Jurkat, Clone E6-1 (cell line): ENCODE measurements around the gene GRIK3.

Experiments used
- DNase-seq: peaks from one replicate; pipeline ENCODE4 v3.0.0-alpha.2; 2011; ENCODE audit warnings: low read depth, low spot score
- H3K4me3 ChIP-seq: 2 replicates; pipeline ENCODE4 v1.5.1; 2011; ENCODE audit warnings: mild to moderate bottlenecking, low read length, control low read depth, moderate library complexity

The GRIK3 gene

DNA sequence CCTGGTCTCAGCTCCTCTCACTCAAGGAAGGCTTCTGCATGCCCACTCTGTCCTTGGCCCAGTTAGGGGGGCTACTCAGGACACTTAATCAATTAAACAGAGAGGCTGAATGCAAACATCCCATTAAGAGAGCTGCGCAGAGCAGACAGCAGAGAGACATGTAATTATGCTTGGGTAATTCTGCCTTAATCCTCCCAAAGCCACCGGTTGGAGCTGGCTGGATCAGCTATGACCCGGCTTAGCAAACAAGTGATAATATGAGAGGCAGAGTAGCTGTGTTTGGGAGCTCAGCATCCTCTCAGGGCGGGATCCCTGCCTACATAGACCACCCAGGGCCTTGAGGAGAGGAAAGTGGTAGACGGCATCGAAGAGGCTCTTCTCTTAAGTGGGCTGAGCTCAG, 183.2 kb downstream of the GRIK3 start:
- no peak for DNase-seq
- no peak overlapping the region for H3K4me3 ChIP-seq

DNA sequence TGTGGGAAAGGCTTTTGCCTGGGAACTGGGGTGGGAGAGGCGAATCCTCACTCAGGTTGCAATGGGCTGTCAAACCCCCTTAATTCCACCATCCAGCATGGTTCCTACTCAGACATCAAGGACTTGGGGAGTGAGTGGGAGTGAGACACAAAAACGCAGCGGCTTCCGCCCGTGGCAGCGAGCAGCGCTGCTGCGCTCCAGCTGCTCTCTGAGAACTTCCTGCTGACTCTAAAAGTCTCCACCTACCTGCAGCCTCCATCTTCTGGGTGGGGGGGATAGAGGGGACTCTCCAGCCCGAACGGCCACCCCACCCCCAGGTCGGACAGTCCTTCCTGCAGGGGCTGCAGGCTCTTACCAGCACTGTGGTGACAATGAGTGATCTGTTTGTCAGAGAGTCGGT, 184.4 kb downstream of the GRIK3 start:
- DNase-seq = no peak
- H3K4me3 ChIP-seq = no peak overlapping the region

DNA sequence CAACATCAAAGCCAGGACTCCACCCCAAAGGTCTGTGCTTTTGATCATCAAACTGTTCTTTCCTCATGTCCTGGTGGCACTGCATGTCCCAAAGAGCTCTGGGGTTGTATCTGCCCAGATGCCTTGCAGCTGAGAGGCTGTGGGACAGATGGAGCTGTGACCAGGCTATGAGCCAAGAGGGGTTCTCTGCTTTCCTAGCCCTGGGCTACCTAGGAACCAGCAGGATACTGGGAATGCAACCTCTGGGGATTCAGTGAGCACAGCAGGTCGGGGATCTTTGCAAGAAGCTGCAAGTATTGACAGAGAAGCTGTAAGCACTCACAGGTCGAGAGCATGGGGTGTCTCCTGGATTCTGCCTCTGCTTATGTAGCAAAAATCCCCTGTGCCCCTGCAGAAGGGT, 186.6 kb downstream of the GRIK3 start:
- no peak for DNase-seq
- no peak overlapping the region for H3K4me3 ChIP-seq

DNA sequence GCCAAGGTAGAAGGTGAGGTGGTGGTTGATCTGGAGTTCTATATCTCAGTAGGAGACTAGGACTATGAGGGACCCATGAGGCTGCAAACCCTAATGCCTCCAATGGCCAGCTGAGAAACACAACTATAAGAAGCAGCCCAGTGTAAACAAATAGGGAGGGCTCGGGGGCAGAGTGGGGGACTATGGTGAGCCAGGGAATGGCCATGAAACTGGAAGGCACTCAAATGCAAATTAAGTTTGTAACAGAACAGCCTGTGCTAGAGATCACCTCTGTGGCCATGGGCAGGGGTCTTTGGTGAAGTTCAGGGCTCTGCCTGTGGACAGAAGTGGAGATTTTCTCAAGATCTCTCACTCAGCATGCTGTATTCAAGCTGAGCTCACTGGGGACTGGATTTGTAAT, 187.1 kb downstream of the GRIK3 start:
- no peak overlapping the region for H3K4me3 ChIP-seq
- no peak for DNase-seq

DNA sequence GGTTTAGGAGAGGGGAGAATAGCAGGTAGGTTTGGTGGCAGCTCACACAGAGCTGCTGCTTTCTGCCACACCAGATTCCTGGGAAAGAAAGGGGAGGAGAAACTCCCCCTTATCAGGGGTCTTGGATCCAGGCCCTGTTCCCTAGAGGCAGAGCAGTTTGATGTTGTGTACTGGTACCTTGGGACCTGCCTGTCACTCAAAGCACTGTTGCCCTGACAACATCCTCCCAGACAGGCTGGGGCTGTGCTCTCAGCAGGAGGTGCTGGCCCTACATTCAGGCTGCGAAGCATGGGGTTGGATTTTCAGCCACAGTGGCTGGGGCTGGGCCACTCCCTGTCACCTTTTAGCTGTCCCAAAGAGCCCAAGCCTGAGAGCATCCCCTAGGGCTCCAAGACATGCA, 188.0 kb downstream of the GRIK3 start:
- H3K4me3 ChIP-seq = no peak overlapping the region
- DNase-seq = no peak

DNA sequence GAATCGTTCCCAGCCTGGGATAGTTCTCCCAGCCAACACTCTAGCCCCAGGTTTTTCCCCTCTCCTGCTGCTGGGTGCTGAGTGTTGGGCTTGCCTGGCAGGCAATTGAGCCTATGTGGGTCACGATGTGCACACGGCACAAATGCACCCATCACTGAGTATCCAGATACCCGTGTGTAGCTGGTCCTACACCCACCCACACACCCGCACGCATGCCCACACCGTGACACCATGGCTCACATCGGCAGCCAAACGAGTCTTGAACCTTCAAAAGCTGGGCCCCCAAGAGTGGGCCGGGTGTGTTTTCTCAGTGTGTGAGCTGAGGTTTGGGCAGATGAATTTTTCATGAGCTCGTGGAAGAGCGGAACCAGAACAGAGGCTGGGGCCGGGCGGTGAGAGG, 188.5 kb downstream of the GRIK3 start:
- no peak for DNase-seq

DNA sequence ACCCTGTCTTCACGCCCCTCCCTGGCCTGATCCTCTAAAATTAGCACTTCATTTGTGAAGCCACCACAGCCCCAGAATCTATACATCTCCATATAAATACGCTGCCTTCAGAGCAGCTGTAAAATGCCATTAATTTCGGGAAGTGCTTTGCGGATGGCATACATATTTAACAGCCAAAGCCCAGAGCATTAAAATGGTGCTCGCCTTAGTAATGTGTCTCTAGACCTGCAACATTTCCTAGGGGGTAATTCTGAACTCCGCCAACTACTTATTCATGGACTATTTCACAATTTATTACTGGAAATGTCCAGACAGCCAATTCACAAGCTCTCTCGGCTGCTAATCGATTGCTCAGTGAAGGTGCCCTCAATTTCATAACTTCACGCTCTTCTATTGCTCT, 189.4 kb downstream of the GRIK3 start:
- no peak overlapping the region for H3K4me3 ChIP-seq
- DNase-seq = no peak

More for the DNA sequence above, 188.5 kb downstream of the GRIK3 start:
- H3K4me3 ChIP-seq = no peak overlapping the region

DNA sequence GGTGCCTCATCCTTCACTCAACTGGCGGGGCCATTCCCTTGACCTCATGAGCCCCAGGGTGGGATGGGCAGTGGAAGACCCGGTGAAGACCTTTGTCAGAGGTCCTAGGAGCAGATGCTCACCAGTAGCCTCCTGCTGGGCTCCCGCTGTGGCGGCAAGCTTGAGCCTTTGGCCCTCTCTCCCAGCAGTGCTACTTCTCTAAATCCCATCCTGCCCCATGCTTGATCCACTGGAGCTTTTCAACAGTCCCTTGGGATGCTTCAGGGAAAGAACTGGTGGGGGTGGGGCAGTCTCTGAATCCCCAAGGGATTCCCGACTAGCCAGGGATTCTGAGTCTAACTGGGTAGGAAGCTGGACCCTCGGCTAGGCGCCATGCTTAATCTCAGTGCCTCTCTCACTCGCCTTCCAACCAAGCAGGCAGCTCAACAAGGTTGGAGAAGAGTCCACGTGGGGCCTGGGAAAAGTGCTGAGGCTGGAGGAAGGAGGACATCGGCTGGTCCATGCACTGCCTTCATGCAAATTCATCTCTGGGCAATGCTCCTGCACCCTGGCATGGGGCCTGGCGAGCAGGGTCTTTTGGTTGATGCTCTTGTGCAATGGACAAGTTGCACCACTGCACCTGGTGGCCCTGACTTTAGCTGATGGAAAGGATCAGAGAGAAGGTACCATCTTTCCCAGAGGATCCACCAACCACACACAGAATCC, 190.3 kb downstream of the GRIK3 start:
- H3K4me3 ChIP-seq = no peak overlapping the region
- no peak for DNase-seq

DNA sequence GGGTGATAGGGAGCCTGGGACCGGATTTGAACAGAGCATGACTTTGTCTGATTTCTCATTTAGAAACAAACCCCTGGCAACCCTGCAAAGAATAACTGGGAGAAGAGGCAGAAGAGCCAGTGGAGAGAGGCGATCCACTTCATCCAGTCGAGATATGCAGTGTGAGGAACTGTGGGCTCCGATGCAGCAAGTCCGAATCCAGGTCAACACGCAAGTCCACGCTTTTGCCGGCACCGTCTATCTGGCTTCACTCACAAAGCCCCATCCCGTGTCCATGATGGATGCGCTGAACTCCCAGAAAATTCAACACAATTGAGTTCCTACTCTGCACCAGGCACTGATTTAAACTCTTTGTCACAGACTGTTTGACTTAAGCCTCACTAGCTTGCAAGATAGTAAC, 191.3 kb downstream of the GRIK3 start:
- DNase-seq = no peak
- no peak overlapping the region for H3K4me3 ChIP-seq

DNA sequence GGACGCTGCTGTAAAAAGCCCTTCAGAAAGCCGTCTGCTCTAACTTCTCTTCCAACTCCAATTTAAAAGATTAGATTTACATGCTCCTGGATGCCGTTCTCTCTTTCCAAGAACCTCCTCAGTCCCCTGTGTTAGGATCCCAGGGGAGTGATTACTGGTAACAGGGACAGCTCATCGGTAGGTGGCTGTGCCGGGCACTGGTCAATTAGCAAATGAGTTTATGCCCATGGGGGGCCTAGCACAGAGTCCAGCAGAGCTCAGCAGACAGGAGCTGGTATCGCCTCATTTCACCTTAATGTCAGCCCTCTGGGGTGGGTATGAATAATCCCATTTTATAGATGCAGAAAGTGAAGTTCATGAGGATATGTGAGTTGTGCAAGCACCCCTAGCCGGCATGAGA, 191.9 kb downstream of the GRIK3 start:
- DNase-seq = no peak

DNA sequence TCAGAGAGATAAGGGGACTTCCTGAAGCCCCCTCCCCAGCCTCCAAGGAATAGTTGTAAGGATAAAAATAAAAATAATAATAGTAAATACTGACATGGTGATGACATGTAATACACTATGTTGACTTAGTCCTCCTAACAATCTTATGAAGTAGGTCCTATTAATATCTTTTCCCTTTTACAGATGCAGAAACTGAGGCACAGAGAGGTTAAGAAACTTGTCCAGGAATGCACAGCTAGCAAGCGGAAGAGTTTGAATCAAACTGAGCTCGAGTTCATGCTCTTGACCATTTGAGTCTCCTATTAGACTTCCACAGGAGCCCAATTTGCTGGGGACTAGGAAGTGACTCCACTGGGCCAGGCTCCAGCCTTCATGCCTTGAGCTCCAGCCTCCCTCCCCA, 194.8 kb downstream of the GRIK3 start:
- H3K4me3 ChIP-seq = no peak overlapping the region
- no peak for DNase-seq

More for the DNA sequence above, 191.9 kb downstream of the GRIK3 start:
- no peak overlapping the region for H3K4me3 ChIP-seq

DNA sequence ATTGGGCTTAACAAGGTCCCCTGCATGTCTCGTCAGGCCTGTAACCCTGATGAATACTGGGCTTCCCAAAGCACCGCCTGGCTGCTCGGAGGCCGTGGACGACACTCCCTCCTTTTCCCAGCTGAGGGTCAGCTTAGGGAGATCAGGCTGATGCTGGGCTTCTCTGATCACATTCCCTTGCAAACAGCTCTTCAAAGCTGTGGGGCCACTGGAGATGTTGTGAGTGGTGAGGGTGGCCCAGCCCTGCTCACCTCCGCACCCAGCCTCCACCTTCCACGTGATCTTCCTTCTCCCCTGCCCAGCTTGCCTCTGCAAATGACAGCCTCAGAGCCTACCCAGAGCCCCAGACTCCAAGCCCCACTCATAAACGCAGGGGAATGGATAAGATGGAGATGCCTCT, 195.4 kb downstream of the GRIK3 start:
- no peak overlapping the region for H3K4me3 ChIP-seq
- DNase-seq = no peak

DNA sequence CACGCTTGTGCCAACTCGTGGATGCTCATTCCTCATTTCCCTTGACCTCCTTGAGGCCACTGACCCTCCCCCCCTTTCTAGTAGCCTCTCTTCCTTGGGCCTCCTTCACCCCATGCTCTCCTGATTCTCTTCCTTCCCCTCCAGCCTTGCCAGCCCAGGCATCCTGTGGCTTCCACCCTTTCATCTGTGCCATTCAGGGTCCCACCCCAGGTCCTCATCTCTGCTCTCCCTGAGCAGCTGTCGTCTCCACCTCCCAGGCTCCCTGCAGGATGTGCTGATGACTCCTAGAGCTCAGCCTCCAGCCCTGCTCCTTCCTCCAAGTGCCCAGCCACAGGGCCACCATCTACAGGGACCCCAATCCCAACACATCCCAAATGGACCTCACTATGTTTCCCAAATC, 197.4 kb downstream of the GRIK3 start:
- no peak overlapping the region for H3K4me3 ChIP-seq
- no peak for DNase-seq

DNA sequence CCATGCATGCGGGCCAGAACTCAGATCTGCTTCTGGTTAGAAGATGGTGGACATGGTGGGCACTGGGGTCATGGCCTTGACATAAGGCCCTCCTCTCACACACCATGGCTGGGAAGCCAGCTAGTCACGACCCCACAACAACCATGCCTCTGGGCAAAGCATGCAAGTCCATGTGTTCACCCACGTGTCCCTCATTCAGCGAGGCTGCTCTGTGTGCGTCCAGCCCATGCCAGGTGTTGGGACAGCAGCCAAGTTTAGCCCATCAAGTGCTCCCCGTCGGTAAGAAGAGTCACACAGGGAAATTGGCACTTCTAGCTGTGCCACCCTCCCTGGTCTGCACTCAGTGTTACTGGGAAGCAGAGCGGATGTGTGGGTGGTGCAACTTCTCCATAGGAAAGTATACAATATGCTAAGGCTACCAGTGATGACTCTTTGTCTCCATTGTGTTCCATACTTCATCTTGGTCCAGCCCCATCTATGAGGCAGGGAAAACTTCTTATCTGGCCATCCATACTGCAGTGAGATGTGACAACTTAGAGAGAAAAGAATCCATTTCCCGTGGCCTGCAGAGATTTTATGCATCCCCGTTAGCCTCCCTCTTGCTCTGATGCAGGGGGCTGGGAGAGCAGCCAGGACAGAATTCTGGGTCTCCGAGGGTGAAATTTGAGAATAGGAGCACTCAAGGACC, 198.0 kb downstream of the GRIK3 start:
- no peak for DNase-seq
- no peak overlapping the region for H3K4me3 ChIP-seq

DNA sequence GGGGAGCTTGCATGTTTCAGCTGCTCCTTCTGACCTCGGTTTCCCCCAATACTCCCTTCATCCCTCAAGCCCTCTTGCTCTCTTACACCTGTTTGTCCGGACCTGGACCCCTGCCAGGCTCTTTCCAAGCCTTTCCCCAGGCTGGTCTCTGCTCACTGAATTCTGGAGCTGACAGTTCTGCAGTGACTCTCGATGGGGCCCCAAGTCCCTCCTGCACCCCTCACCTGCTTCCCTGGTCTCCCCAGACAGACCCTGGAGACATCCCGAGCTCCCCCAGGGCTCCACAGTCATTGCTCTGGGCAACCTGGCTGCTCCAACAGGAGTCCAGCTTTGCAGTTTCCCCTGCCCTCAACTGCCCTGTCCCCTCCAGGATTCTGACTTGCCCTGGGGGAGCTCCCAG, 198.6 kb downstream of the GRIK3 start:
- no peak overlapping the region for H3K4me3 ChIP-seq
- no peak for DNase-seq

DNA sequence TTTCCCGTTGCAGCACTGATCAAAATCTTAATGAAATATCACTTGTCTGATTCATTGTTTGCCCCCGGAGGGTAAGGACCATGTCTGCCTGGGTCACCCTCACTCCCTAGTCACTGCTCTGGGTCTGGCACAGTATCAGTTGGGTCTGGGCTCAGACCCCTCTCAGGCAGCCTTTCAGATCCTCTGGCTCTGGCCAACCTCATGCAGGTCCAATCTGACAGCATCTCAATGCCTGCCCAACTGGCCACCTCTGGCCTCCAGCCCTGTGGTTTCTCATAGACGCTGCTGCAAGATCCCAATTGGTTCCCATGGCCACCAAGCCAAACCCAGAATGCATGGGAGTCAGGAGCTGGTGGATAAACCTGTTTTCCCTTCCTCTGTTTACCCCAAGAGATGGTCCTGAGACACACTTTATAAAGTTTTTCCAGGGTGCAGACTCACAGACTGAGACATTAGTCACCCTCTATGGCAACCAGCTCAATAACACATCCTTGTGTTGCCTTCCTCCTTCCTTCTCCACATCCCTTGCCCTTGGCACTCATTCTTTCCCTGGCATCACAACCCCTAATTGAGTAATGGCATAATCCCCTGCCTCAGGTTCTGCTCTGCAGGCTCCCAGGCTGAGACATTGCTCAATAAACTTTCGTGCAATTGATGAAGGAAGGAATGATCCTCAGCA, 199.2 kb downstream of the GRIK3 start:
- no peak for DNase-seq
- no peak overlapping the region for H3K4me3 ChIP-seq

DNA sequence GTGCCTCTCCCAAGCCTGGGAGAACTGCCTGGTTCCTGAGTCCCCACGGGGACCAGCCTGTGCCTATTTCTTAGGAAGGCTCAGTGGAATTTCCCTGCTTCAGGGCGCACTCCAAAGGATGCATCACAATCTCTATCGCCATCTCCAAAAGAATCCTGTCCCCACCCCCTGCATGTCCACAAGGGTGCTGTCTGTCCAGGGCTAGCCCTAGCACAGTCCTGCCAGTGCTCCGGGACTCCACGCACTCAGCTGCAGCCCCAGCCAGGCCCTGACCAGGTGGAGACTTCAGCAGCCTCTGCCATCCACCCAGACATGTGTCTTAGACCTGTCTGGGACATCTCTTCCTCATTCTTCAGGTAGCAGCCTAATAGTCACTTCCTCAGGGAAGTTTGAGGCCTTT, 199.7 kb downstream of the GRIK3 start:
- no peak for DNase-seq
- no peak overlapping the region for H3K4me3 ChIP-seq

DNA sequence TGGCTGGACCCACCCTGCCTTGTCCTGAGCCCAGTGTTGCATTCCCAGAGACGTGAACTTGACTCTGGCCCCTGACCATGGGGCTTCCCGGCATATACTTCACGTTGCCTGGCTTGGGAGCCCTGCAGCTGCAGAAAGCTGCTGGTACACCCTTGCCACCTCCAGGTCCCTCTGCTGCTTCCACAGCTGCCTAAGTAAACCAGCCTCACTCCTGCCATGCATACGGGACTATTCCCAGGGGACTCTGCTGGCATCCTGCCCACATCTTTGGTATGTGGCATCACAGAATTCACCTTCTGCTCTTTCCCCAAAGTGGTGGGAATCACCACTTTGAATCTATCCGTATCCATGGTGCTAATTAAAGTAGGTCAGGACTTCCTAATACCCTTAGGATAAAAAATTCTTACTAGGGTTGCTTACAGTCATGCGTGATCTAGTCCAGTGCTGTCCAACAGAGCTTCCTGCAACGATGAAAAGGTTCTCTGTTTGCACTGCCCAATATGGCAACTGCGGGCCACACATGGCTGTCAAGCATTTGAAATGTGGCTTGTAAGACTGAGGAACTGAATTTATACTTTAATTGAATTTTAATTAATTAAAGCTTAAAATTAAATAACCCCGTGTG, 203.0 kb downstream of the GRIK3 start:
- no peak for DNase-seq
- H3K4me3 ChIP-seq = no peak overlapping the region

DNA sequence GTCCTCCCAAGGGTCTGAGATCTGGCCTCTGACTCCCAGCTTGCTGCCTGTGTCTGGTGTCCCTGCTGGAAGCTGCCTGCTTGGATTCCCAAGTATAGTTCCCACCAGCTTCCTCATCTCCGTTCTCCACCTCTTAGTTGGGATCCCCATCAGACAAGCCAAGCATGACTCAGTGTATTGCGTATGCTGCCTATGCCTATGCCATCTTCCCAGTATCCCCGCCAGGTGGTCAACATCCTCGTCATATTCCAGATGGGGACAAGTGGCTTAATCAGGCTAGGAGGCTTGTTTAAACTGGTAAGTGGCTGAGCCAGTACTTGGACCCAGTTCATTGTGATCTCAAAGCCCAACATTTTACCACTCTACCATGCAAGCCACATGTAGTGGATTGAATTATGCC, 204.4 kb downstream of the GRIK3 start:
- no peak overlapping the region for H3K4me3 ChIP-seq
- DNase-seq = no peak

DNA sequence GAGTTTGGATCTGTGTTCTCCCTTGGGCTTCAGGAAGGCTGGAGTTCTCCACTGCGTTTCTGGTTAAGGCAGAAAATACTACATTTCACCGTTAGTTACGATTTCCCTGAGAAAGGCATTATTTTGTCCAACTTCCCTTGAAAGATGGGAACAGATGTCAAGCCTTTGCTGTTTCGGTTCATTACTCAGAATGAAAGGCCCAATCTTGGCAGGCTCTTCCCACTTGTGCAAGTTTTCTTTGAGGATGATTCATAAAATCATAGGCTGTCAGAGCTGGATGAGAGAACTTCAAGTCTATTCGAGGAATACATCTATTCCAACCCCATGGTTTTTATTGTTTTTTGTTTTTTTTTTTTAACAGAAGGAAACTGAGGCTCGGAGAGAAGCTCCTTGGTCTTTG, 205.2 kb downstream of the GRIK3 start:
- no peak for DNase-seq
- no peak overlapping the region for H3K4me3 ChIP-seq
